Effector CD8-positive, alpha-beta T cell (primary cell): Measurements from ENCODE around the gene RNF181.
"Not testable (repeated sequence)": the region's sequence is repeated elsewhere in the genome, so short reads cannot be mapped to it uniquely, and the experiment has no call there.

ENCODE experiments used
- DNase-seq: peaks from one replicate; lab custom pipeline; 2025; lab: John Stamatoyannopoulos, UW

Gene RNF181

GRCh38 chr2:85577386-85578242 is 17.9 kb upstream of the RNF181 start, which contains the start of gene VAMP8:
TSS of gene VAMP8 (plus strand) at chr2:85577586. CDS start at chr2:85577647, 61 bp downstream.
- peak; percentile 53 for DNase-seq

- DNase-seq, result no peak
These were observed 17.0 kb upstream of the RNF181 start for GRCh38 chr2:85578243-85579180.

- no peak for DNase-seq
These were observed 16.1 kb upstream of the RNF181 start for GRCh38 chr2:85579266-85579935.

GRCh38 chr2:85580206-85580605 is 15.3 kb upstream of the RNF181 start:
- DNase-seq, result no peak

GRCh38 chr2:85582492-85582891 is 13.1 kb upstream of the RNF181 start:
- DNase-seq, result no peak

GRCh38 chr2:85583667-85584353 is 11.7 kb upstream of the RNF181 start:
- peak; percentile 23 for DNase-seq

- DNase-seq, result no peak
These were observed 11.1 kb upstream of the RNF181 start, which contains the start of gene VAMP5 for GRCh38 chr2:85584354-85584856. TSS of gene VAMP5 (plus strand) at chr2:85584431. CDS start at chr2:85584491, 60 bp downstream.

- DNase-seq, result no peak
These were observed 10.4 kb upstream of the RNF181 start for GRCh38 chr2:85584857-85585780.

- no peak for DNase-seq
These were observed 9.8 kb upstream of the RNF181 start for GRCh38 chr2:85585781-85586105.

- no peak for DNase-seq
These were observed 7.3 kb upstream of the RNF181 start for GRCh38 chr2:85588236-85588635.

- DNase-seq, result no peak
These were observed 6.9 kb upstream of the RNF181 start for GRCh38 chr2:85588645-85589044.

GRCh38 chr2:85589181-85589580 is 6.4 kb upstream of the RNF181 start:
- no peak for DNase-seq

GRCh38 chr2:85589982-85590791 is 5.4 kb upstream of the RNF181 start:
- DNase-seq, result no peak

GRCh38 chr2:85590950-85591349 is 4.6 kb upstream of the RNF181 start:
- no peak for DNase-seq

- DNase-seq, result no peak
These were observed 4.0 kb upstream of the RNF181 start for GRCh38 chr2:85591563-85591962.

GRCh38 chr2:85592299-85592698 is 3.2 kb upstream of the RNF181 start:
- DNase-seq, result not testable (repeated sequence)

GRCh38 chr2:85593023-85593422 is 2.5 kb upstream of the RNF181 start:
- no peak for DNase-seq

GRCh38 chr2:85594715-85595300 is 737 bp upstream of the RNF181 start:
- no peak for DNase-seq

- no peak for DNase-seq
These were observed 435 bp downstream of the RNF181 start for GRCh38 chr2:85596026-85596333.
